Activated naive CD4-positive, alpha-beta T cell treated with Interleukin-2 at 50 U/mL for 16 hours (primary cell): ENCODE measurements around the gene CCDC91.
"Not testable (repeated sequence)": the region's sequence is repeated elsewhere in the genome, so short reads cannot be mapped to it uniquely, and the experiment has no call there.

Experiments used
- DNase-seq: peaks from one replicate; pipeline ENCODE4 v3.0.0-alpha.2; 2020

CCDC91 gene

GRCh38 chr12:28378736-28379135 is 188.5 kb downstream of the CCDC91 start:
- DNase-seq: no peak

GRCh38 chr12:28379779-28380178 is 189.5 kb downstream of the CCDC91 start:
- DNase-seq: not testable (repeated sequence)

GRCh38 chr12:28383368-28383767 is 193.1 kb downstream of the CCDC91 start:
- no peak for DNase-seq

DNA sequence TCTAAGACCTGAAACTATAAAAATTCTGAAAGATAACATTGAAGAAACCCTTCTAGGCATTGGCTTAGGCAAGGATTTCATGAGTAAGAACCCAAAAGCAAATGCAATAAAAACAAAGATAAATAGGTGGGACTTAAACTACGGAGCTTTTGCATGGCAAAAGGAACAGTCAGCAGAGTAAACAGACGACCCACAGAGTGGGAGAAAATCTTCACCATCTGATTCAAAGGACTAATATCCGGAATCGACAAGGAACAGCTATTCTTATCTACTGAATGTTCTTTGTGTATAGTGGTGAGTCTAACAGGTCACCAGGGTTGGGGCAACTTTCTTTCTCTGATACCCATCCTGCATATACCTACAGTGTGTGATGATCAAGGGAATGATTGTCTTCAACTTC is 198.6 kb downstream of the CCDC91 start:
- DNase-seq: no peak

DNA sequence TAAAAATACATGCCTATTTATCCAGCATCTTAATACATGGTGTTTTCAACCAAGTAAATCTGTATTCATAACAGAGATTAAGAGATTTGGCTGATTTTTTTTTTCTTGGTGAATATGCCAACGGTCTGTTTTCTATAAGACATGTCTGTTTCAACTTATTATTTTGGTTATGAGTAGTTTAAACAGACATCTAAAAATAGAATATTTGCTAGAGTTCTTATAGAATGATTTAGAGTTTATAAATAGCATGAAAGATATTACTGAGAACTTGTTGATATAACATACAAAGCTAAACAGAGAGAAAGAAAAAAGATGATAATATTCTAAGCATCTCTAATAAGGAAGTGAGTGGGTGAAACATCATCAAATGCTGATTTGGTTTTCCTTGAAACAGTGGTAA is 199.9 kb downstream of the CCDC91 start:
- DNase-seq: no peak

DNA sequence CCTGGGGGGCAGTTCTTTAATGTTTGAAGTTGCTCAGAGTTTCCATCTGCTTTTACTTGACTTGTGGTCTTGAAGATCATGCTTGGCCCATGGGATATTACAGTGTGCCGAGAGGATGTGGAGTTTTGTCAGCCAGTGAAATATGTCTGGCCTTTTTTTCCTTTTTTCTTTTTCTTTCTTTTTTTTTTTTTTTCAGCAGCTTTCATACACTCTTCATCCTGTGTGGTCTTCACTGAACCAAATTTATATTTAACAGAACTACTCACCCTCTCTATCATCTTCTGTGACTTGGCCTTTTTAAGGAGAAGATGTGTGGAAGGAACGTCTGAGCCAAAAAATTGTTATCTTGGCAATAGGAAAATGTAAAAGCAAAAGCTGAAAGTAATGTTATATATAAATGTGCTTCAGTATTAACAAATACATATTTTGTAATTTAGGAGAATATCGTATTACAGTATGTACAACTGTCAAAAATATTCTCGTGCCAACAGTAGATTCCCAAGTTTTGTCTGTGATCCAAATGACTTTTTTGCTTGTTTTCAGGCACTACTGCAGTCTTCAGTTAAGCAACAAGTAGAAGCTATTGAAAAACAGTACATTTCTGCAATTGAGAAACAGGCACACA is 200.6 kb downstream of the CCDC91 start:
- DNase-seq: no peak

DNA sequence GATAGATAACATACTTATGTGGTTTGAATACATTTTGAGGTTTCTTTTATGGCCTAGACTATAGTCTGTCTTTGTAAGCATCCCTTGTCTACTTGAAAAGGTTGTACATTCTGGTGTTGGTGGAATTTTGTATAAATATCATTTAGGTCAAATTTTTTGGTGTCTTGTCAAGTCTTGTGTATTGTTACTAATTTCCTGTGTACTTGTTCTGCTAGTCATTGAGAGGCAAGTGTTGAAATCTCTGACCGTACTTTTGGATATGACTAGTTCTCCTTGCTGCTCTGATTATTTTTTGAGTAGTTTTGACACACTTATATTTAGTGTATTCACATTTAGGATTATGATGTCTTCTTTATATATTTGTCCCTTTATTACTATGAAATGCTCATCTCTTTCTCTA is 219.6 kb downstream of the CCDC91 start:
- DNase-seq: no peak

DNA sequence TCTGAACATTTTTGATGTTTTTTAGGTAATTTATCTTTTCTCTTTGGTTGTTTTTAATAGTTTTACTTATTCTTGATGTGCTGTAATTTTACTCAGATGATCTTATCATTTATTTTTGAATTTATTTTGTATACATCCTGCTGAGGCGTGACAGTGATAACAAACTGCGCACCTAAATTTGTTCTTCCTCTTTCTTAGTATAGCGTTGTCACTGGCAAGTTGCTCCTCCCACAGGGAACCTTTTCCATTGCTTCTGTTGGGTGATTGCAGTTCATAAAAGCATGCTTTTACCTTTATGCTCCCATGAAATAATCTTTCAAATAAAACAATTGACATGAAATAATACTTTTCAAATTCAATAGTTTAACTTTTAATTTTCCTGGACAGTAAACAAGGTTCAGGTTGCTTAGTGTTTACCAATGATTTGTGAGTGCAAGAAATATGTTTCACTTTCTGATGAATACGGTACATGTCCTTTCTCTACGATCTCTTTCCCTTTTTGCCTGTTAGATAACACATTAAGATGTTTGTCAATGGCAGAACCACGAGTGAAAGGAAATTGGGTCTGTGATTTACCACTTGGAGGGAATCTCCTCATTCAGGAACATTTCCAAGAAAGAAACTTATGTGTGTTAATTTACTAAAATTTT is 223.3 kb downstream of the CCDC91 start:
- DNase-seq: no peak

GRCh38 chr12:28415755-28416154 is 225.5 kb downstream of the CCDC91 start:
- DNase-seq: no peak

- DNase-seq: no peak
Observed at GRCh38 chr12:28421374-28421773, 231.1 kb downstream of the CCDC91 start.

GRCh38 chr12:28424965-28425364 is 234.7 kb downstream of the CCDC91 start:
- no peak for DNase-seq

GRCh38 chr12:28425526-28425925 is 235.3 kb downstream of the CCDC91 start:
- no peak for DNase-seq

DNA sequence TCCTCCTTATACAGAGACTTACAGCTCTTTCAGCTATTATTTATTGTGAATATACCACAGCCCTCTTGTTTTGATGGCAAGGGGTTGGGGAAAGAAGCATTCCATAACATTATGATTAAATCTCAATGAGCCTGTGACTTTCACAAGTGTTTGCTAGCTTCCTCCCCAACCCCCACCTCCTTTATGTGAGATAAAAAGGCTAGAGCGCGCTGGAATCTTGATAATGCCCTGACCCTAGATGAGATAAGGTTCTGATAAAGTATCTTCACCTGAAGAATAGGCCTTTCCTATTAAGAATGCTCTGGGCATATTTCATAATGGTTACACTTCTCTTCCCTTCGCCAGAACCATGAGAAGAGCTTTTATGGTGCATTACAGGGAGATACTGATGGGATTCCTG is 236.8 kb downstream of the CCDC91 start:
- DNase-seq: no peak

- no peak for DNase-seq
Observed at GRCh38 chr12:28440081-28440608, 249.9 kb downstream of the CCDC91 start.

GRCh38 chr12:28442101-28442500 is 251.8 kb downstream of the CCDC91 start:
- no peak for DNase-seq

GRCh38 chr12:28443337-28443736 is 253.1 kb downstream of the CCDC91 start:
- no peak for DNase-seq

GRCh38 chr12:28446031-28446430 is 255.8 kb downstream of the CCDC91 start:
- no peak for DNase-seq

GRCh38 chr12:28453686-28454085 is 263.4 kb downstream of the CCDC91 start:
- DNase-seq: no peak

GRCh38 chr12:28456934-28457710 is 266.9 kb downstream of the CCDC91 start:
- DNase-seq: no peak

- no peak for DNase-seq
Observed at GRCh38 chr12:28457785-28458184, 267.5 kb downstream of the CCDC91 start.

GRCh38 chr12:28459481-28459880 is 269.2 kb downstream of the CCDC91 start:
- no peak for DNase-seq

GRCh38 chr12:28460420-28461130 is 270.3 kb downstream of the CCDC91 start:
- no peak for DNase-seq

DNA sequence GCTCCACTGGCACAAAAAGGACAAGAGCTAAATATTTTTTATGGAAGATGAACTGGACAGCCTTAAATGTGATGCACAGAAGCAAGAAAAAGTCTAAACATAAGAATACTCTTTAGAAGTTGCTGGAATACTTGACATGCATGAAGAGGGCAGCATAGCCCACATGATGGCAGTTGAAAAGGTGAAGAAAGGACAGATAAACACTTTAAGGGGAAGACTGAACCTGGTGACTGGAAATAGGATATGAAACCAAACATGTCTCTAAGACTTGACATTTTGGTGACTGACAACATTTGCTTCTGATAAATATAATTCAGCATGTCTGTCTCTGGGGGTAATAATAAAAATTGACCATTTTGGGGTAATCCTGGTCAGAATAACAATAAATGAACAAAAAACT is 273.1 kb downstream of the CCDC91 start:
- no peak for DNase-seq
